ENCODE measurements around the gene KRT37. TPM values are rescaled to one million over a fixed set of nuclear protein-coding genes. Genes with fewer than 3 reads are reported as not detected.

The KRT37 gene
- total RNA-seq, 4 donors from 2014 or later = not detected

GRCh38 chr17:41411072-41411840 lies 13.1 kb downstream of the KRT37 start:
- no peak for ATAC-seq (ENCODE audit: low FRiP score)
- no peak for TF ChIP-seq CTCF (IDR thresholded peaks at IDR 0.05)
- DNase-seq (ENCODE audit: low spot score) = no peak

- no peak for TF ChIP-seq CTCF (IDR thresholded peaks at IDR 0.05)
- ATAC-seq (ENCODE audit: low FRiP score) (no peak), DNase-seq (ENCODE audit: low spot score) (no peak)
Observed at GRCh38 chr17:41407226-41407625, 17.2 kb downstream of the KRT37 start.

- DNase-seq (ENCODE audit: low spot score) (no peak), ATAC-seq (ENCODE audit: low FRiP score) (no peak)
- TF ChIP-seq CTCF (IDR thresholded peaks at IDR 0.05) = no peak
Observed at GRCh38 chr17:41406205-41406604, 18.2 kb downstream of the KRT37 start.

GRCh38 chr17:41404024-41404671 lies 20.2 kb downstream of the KRT37 start:
- DNase-seq (ENCODE audit: low spot score) = no peak
- TF ChIP-seq CTCF (IDR thresholded peaks at IDR 0.05) = no peak
- ATAC-seq (ENCODE audit: low FRiP score) = no peak

GRCh38 chr17:41403404-41404023 lies 20.9 kb downstream of the KRT37 start:
- ATAC-seq (ENCODE audit: low FRiP score) = no peak
- no peak for TF ChIP-seq CTCF (IDR thresholded peaks at IDR 0.05)
- DNase-seq (ENCODE audit: low spot score) = no peak

- no peak for ATAC-seq (ENCODE audit: low FRiP score)
- no peak for TF ChIP-seq CTCF (IDR thresholded peaks at IDR 0.05)
- no peak for DNase-seq (ENCODE audit: low spot score)
Observed at GRCh38 chr17:41402161-41402560, 22.2 kb downstream of the KRT37 start.
